HepG2 (cell line): ENCODE measurements around the gene ABCA2. TPM values are rescaled to one million over a fixed set of nuclear protein-coding genes. Genes with fewer than 3 reads are reported as not detected.
A peak's percentile ranks its signal among the peaks of the same experiment; 100 is the strongest.

Source experiments
- ATF3 ChIP-seq: sonication (generic); formaldehyde crosslinking; IDR thresholded peaks from 2 replicates; pipeline ENCODE4 v1.4.0; 2020; ENCODE audit warnings: missing genetic modification reagents
- CEBPB ChIP-seq: IDR thresholded peaks from 2 replicates; pipeline ENCODE4 v1.6.1; 2011; ENCODE audit warnings: low read depth, low read length, improper control_type of control experiment, borderline replicate concordance
- ELF4 ChIP-seq: sonication (generic); formaldehyde crosslinking; IDR thresholded peaks from 2 replicates; pipeline ENCODE4 v1.5.0; 2020; ENCODE audit warnings: missing genetic modification reagents, mild to moderate bottlenecking, moderate library complexity, borderline replicate concordance
- HNF4A ChIP-seq: sonication (generic); formaldehyde crosslinking; IDR thresholded peaks from 2 replicates; pipeline ENCODE4 v1.4.0; 2020; ENCODE audit warnings: missing genetic modification reagents
- HNRNPH1 ChIP-seq: fragments of 200-400 bp; formaldehyde crosslinking; optimal IDR thresholded peaks from 2 replicates; pipeline ENCODE3; 2017; ENCODE audit warnings: mild to moderate bottlenecking, low read depth, low read length
- MED1 ChIP-seq: sonication (generic); formaldehyde crosslinking; IDR thresholded peaks from 2 replicates; pipeline ENCODE4 v1.4.0; 2020; ENCODE audit warnings: missing genetic modification reagents
- MLXIP ChIP-seq: sonication (generic); formaldehyde crosslinking; IDR thresholded peaks from 2 replicates; pipeline ENCODE4 v1.9.0; 2021; ENCODE audit warnings: missing genetic modification reagents, borderline replicate concordance
- NFIB ChIP-seq: sonication (generic); formaldehyde crosslinking; IDR thresholded peaks from 2 replicates; pipeline ENCODE4 v1.9.0; 2021; ENCODE audit warnings: missing genetic modification reagents, mild to moderate bottlenecking, borderline replicate concordance
- PAX8 ChIP-seq: sonication (generic); formaldehyde crosslinking; IDR thresholded peaks from 2 replicates; pipeline ENCODE4 v1.8.0; 2022; ENCODE audit warnings: mild to moderate bottlenecking, missing genetic modification reagents, borderline replicate concordance
- POLR2G ChIP-seq: fragments of 200-400 bp; formaldehyde crosslinking; IDR thresholded peaks from 2 replicates; pipeline ENCODE4 v1.6.1; 2018; ENCODE audit warnings: mild to moderate bottlenecking, low read depth, low read length, moderate library complexity
- RFXANK ChIP-seq: IDR thresholded peaks from 2 replicates; pipeline ENCODE4 v1.6.1; 2016
- ZNF160 ChIP-seq: sonication (generic); formaldehyde crosslinking; IDR thresholded peaks from 2 replicates; pipeline ENCODE4 v1.8.0; 2022; ENCODE audit warnings: mild to moderate bottlenecking, inconsistent platforms, missing genetic modification reagents
- ZNF263 ChIP-seq: sonication (generic); formaldehyde crosslinking; IDR thresholded peaks from 2 replicates; pipeline ENCODE4 v1.4.0; 2020; ENCODE audit warnings: missing genetic modification reagents
- ZNF276 ChIP-seq: sonication (generic); formaldehyde crosslinking; IDR thresholded peaks from 2 replicates; pipeline ENCODE4 v1.4.0; 2020; ENCODE audit warnings: mild to moderate bottlenecking, low read depth, missing genetic modification reagents
- ZNF557 ChIP-seq: sonication (generic); formaldehyde crosslinking; IDR thresholded peaks from 2 replicates; pipeline ENCODE4 v1.4.0; 2020; ENCODE audit warnings: missing genetic modification reagents
- ZNF567 ChIP-seq: sonication (generic); formaldehyde crosslinking; IDR thresholded peaks from 2 replicates; pipeline ENCODE4 v1.8.1; 2023; ENCODE audit warnings: mild to moderate bottlenecking, missing genetic modification reagents, borderline replicate concordance
- ZNF687 ChIP-seq: sonication (generic); formaldehyde crosslinking; IDR thresholded peaks from 2 replicates; pipeline ENCODE4 v1.5.1; 2020; ENCODE audit warnings: mild to moderate bottlenecking, missing genetic modification reagents, moderate library complexity
- ZUFSP ChIP-seq: sonication (generic); formaldehyde crosslinking; IDR thresholded peaks from 2 replicates; pipeline ENCODE4 v1.9.0; 2021; ENCODE audit warnings: missing genetic modification reagents, mild to moderate bottlenecking, borderline replicate concordance
- polyA plus RNA-seq, 8 experiments: library from polyadenylated mRNA; depleted of rRNA in 3 of 8; stranded (reverse) in 7 of 8; unstranded in 1 of 8; fragments of >200 nt; fragmentation: Illumina TruSeq in 4 of 8; extraction: Trizol in 4 of 8; gene quantifications; 2 replicates each; pipeline versions ENCODE4 v1.2.1 to v1.2.3, GENCODE V29; 2011 to 2016; ENCODE audit warnings: low read depth in 4 of 8, missing spikeins in 1 of 8, mixed read lengths in 1 of 8; ENCODE audit not compliant: insufficient read depth in 1 of 8
- total RNA-seq, 5 experiments: library from RNA; depleted of rRNA; stranded (reverse); fragments of >200 nt; fragmentation: Illumina TruSeq; extraction: Trizol; gene quantifications; 2 replicates each; pipeline ENCODE4 v1.2.3, GENCODE V29; 2016; ENCODE audit warnings: low read depth in 1 of 5

The ABCA2 gene
- total and polyA plus RNA-seq, 2 of the 13 experiments (the other 11 are each of a cell fraction or from before 2014, with no cell fraction given): 2.9 to 19.2 TPM

- TF ChIP-seq ZNF687 (CRISPR knock-in tag) (no peak), HNRNPH1 (no peak), ZNF276 (no peak), MLXIP (CRISPR knock-in tag) (no peak), MED1 (0 out of 2 replicates have a peak, but pooled peaks have one; percentile 24), POLR2G (0 out of 2 replicates have a peak, but pooled peaks have one; percentile 27), ZNF557 (no peak), NFIB (CRISPR knock-in tag) (no peak), RFXANK (no peak), ZUFSP (no peak), ELF4 (CRISPR knock-in tag) (no peak), PAX8 (CRISPR knock-in tag) (no peak), ZNF160 (CRISPR knock-in tag) (no peak), ZNF567 (CRISPR knock-in tag) (no peak), ZNF263 (no peak), ATF3 (CRISPR knock-in tag) (no peak), HNF4A (CRISPR knock-in tag) (no peak), CEBPB (no peak)
These were observed 28.8 kb upstream of the ABCA2 start (continued) for GRCh38 chr9:137056739-137057415.
